CD8-positive, alpha-beta memory T cell (primary cell): ENCODE results near the gene SLC39A9. TPM values are rescaled to one million over a fixed set of nuclear protein-coding genes. Genes with fewer than 3 reads are reported as not detected.

Experiments
- CTCF ChIA-PET: fragments of 350-600 bp; sonication (Branson Sonifier 250); formaldehyde crosslinking; loops from one replicate; lab custom pipeline; 2021; ENCODE audit warnings: antibody characterized with exemption; lab: Charles Lee
- POLR2A ChIA-PET: fragments of 350-600 bp; sonication (Branson Sonifier 250); formaldehyde crosslinking; loops from one replicate; lab custom pipeline; 2021; ENCODE audit warnings: antibody characterized with exemption; lab: Charles Lee
- DNase-seq, 5 donors: peaks; one replicate each; pipeline versions ENCODE4 v3.0.0 to v3.0.0-alpha.2; 2020 to 2022; ENCODE audit warnings: mixed read lengths in 1 of 5
- H3K27ac ChIP-seq: one replicate; pipeline ENCODE4 v1.7.0; 2013; ENCODE audit warnings: low read depth, mild to moderate bottlenecking, low read length, moderate library complexity
- H3K27me3 ChIP-seq: 2 replicates; pipeline ENCODE4 v1.7.0; 2013; ENCODE audit warnings: low read length, mild to moderate bottlenecking; ENCODE audit not compliant: insufficient read depth, poor library complexity, severe bottlenecking
- H3K36me3 ChIP-seq: 2 replicates; pipeline ENCODE4 v1.7.0; 2013; ENCODE audit warnings: mild to moderate bottlenecking, low read length, moderate library complexity; ENCODE audit not compliant: insufficient read depth
- H3K4me1 ChIP-seq: 2 replicates; pipeline ENCODE4 v1.7.0; 2013; ENCODE audit warnings: mild to moderate bottlenecking, low read length, moderate library complexity; ENCODE audit not compliant: insufficient read depth
- H3K4me3 ChIP-seq: 2 replicates; pipeline ENCODE4 v1.7.0; 2013; ENCODE audit warnings: mild to moderate bottlenecking, low read length
- H3K9me3 ChIP-seq: 2 replicates; pipeline ENCODE4 v1.7.0; 2013; ENCODE audit warnings: mild to moderate bottlenecking, low read length
- H3K27ac Mint-ChIP-seq, 8 donors: one replicate each; pipeline ENCODE4 v1.8.0; 2020 to 2021; ENCODE audit warnings: mixed read lengths in 8 of 8, mild to moderate bottlenecking in 6 of 8, inconsistent platforms in 3 of 8, moderate library complexity in 3 of 8
- H3K27me3 Mint-ChIP-seq, 2 donors: one replicate each; pipeline ENCODE4 v1.8.0; 2020 to 2021; ENCODE audit warnings: mixed read lengths in 2 of 2, mild to moderate bottlenecking in 1 of 2, moderate library complexity in 1 of 2
- H3K36me3 Mint-ChIP-seq, 3 donors: one replicate each; pipeline ENCODE4 v1.8.0; 2020 to 2021; ENCODE audit warnings: mixed read lengths in 3 of 3, inconsistent platforms in 1 of 3, mild to moderate bottlenecking in 1 of 3
- H3K4me1 Mint-ChIP-seq, 3 donors: one replicate each; pipeline ENCODE4 v1.8.0; 2020 to 2021; ENCODE audit warnings: mixed read lengths in 3 of 3, inconsistent platforms in 1 of 3, mild to moderate bottlenecking in 1 of 3
- H3K4me3 Mint-ChIP-seq, 7 donors: one replicate each; pipeline ENCODE4 v1.8.0; 2020 to 2021; ENCODE audit warnings: mixed read lengths in 7 of 7, mild to moderate bottlenecking in 6 of 7, moderate library complexity in 4 of 7, inconsistent platforms in 2 of 7
- H3K9me3 Mint-ChIP-seq, 5 donors: one replicate each; pipeline ENCODE4 v1.8.0; 2020 to 2022; ENCODE audit warnings: mixed read lengths in 5 of 5, mild to moderate bottlenecking in 3 of 5, moderate library complexity in 2 of 5, inconsistent platforms in 1 of 5
- polyA plus RNA-seq: library from polyadenylated mRNA; unstranded; fragments of 300-500 nt; fragmentation: Illumina TruSeq; gene quantifications from one replicate; pipeline ENCODE4 v1.2.3, GENCODE V29; 2021
- total RNA-seq, 2 experiments: library from RNA; stranded (reverse); gene quantifications; one replicate each; pipeline ENCODE4 v1.2.3, GENCODE V29; 2021

SLC39A9 gene
- total and polyA plus RNA-seq, 3 experiments from 2014 or later, result 18.9 to 53.6 (median 51.3) TPM

GRCh38 chr14:69500736-69501135 lies 102.2 kb downstream of the SLC39A9 start:
- no peak overlapping the region for H3K27ac Mint-ChIP-seq

GRCh38 chr14:69501423-69501838 lies 102.9 kb downstream of the SLC39A9 start:
- H3K36me3 Mint-ChIP-seq, result no peaks in the 10 kb centered on the region
- no peaks in the 10 kb centered on the region for H3K36me3 ChIP-seq
- H3K9me3 ChIP-seq, result no peaks in the 10 kb centered on the region
- H3K27ac ChIP-seq, result no peak overlapping the region
- H3K4me1 ChIP-seq, result no peaks in the 10 kb centered on the region
- no peak overlapping the region for H3K27ac Mint-ChIP-seq
- H3K4me1 Mint-ChIP-seq, result no peaks in the 10 kb centered on the region
- H3K27me3 Mint-ChIP-seq, result peaks cover 9 to 15% of the 10 kb centered on the region in 2 donors
- no peaks in the 10 kb centered on the region for H3K27me3 ChIP-seq
- H3K4me3 ChIP-seq, result no peak overlapping the region
- H3K4me3 Mint-ChIP-seq, result no peak overlapping the region
- POLR2A ChIA-PET, result no interaction called here
- no peaks in the 10 kb centered on the region for H3K9me3 Mint-ChIP-seq
- CTCF ChIA-PET, result no interaction called here
- no peak for DNase-seq

More at GRCh38 chr14:69500736-69501135, 102.2 kb downstream of the SLC39A9 start:
- peaks cover 9 to 17% of the 10 kb centered on the region in 2 donors for H3K27me3 Mint-ChIP-seq
- no peaks in the 10 kb centered on the region for H3K9me3 ChIP-seq
- no peaks in the 10 kb centered on the region for H3K36me3 ChIP-seq
- H3K4me3 Mint-ChIP-seq, result no peak overlapping the region
- H3K36me3 Mint-ChIP-seq, result no peaks in the 10 kb centered on the region
- no peaks in the 10 kb centered on the region for H3K9me3 Mint-ChIP-seq
- H3K4me1 Mint-ChIP-seq, result no peaks in the 10 kb centered on the region
- DNase-seq, result no peak
- ChIA-PET CTCF (no interaction called here), POLR2A (no interaction called here)
- H3K4me3 ChIP-seq, result no peak overlapping the region
- no peaks in the 10 kb centered on the region for H3K27me3 ChIP-seq
- no peak overlapping the region for H3K27ac ChIP-seq
- H3K4me1 ChIP-seq, result no peaks in the 10 kb centered on the region

GRCh38 chr14:69504775-69505174 lies 106.3 kb downstream of the SLC39A9 start:
- Mint-ChIP-seq H3K9me3 (no peaks in the 10 kb centered on the region), H3K4me1 (no peaks in the 10 kb centered on the region), H3K27me3 (peaks cover 8 to 16% of the 10 kb centered on the region in 2 donors), H3K36me3 (no peaks in the 10 kb centered on the region), H3K27ac (no peak overlapping the region), H3K4me3 (no peak overlapping the region)
- Histone ChIP-seq H3K27me3 (no peaks in the 10 kb centered on the region), H3K27ac (no peak overlapping the region), H3K9me3 (no peaks in the 10 kb centered on the region), H3K4me3 (no peak overlapping the region), H3K4me1 (no peaks in the 10 kb centered on the region), H3K36me3 (no peaks in the 10 kb centered on the region)
- POLR2A ChIA-PET, result no interaction called here
- no peak for DNase-seq
- CTCF ChIA-PET, result no interaction called here

GRCh38 chr14:69505338-69506240 lies 107.1 kb downstream of the SLC39A9 start:
- H3K27ac ChIP-seq, result no peak overlapping the region
- DNase-seq, result no peak
- no peaks in the 10 kb centered on the region for H3K4me1 ChIP-seq
- no peak overlapping the region for H3K27ac Mint-ChIP-seq
- no peak overlapping the region for H3K4me3 ChIP-seq
- H3K4me3 Mint-ChIP-seq, result no peak overlapping the region
- H3K27me3 Mint-ChIP-seq, result peaks cover 5 to 16% of the 10 kb centered on the region in 2 donors
- no peaks in the 10 kb centered on the region for H3K36me3 Mint-ChIP-seq
- no peaks in the 10 kb centered on the region for H3K9me3 Mint-ChIP-seq
- CTCF ChIA-PET, result no interaction called here
- H3K4me1 Mint-ChIP-seq, result no peaks in the 10 kb centered on the region
- no peaks in the 10 kb centered on the region for H3K9me3 ChIP-seq
- POLR2A ChIA-PET, result no interaction called here
- H3K36me3 ChIP-seq, result no peaks in the 10 kb centered on the region
- no peaks in the 10 kb centered on the region for H3K27me3 ChIP-seq

GRCh38 chr14:69506241-69506595 lies 107.7 kb downstream of the SLC39A9 start:
- H3K27me3 Mint-ChIP-seq, result peaks cover 5 to 16% of the 10 kb centered on the region in 2 donors
- DNase-seq, result no peak
- Histone ChIP-seq H3K27me3 (no peaks in the 10 kb centered on the region), H3K27ac (no peak overlapping the region), H3K4me3 (no peak overlapping the region), H3K4me1 (no peaks in the 10 kb centered on the region), H3K36me3 (no peaks in the 10 kb centered on the region), H3K9me3 (no peaks in the 10 kb centered on the region)
- H3K9me3 Mint-ChIP-seq, result no peaks in the 10 kb centered on the region
- no peaks in the 10 kb centered on the region for H3K36me3 Mint-ChIP-seq
- POLR2A ChIA-PET, result no interaction called here
- no peak overlapping the region for H3K4me3 Mint-ChIP-seq
- no peak overlapping the region for H3K27ac Mint-ChIP-seq
- no peaks in the 10 kb centered on the region for H3K4me1 Mint-ChIP-seq
- CTCF ChIA-PET, result no interaction called here

Other genes with a start within 250 kb of the SLC39A9 start
- 10 to 100 TPM; 31.2 to 32.9 TPM for gene DCAF5, start 245.6 kb upstream of the SLC39A9 start, total RNA-seq
- gene DCAF5, start 245.6 kb upstream of the SLC39A9 start, polyA plus RNA-seq, result 91.7 TPM
- 10 to 100 TPM; 11.6 to 12.5 TPM for gene EXD2, start 207.2 kb upstream of the SLC39A9 start, total RNA-seq
- gene EXD2, start 207.2 kb upstream of the SLC39A9 start, polyA plus RNA-seq, result 9.3 TPM
- gene GALNT16, start 138.5 kb upstream of the SLC39A9 start, total RNA-seq, result under 1 TPM in 1 of 2 experiments, not detected in 1; 0.11 TPM
- gene GALNT16, start 138.5 kb upstream of the SLC39A9 start, polyA plus RNA-seq, result not detected
- gene ERH, start 393 bp upstream of the SLC39A9 start, total RNA-seq, result 100 to 1,000 TPM; 406 to 410 TPM
- gene ERH, start 393 bp upstream of the SLC39A9 start, polyA plus RNA-seq, result 61.2 TPM
- gene PLEKHD1, start 86.0 kb downstream of the SLC39A9 start, total RNA-seq, result under 1 TPM in 1 of 2 experiments, not detected in 1; 0.11 TPM
- gene PLEKHD1, start 86.0 kb downstream of the SLC39A9 start, polyA plus RNA-seq, result 0.06 TPM
- gene CCDC177, start 176.2 kb downstream of the SLC39A9 start, total RNA-seq, result not detected
- gene CCDC177, start 176.2 kb downstream of the SLC39A9 start, polyA plus RNA-seq, result not detected
- gene SUSD6, start 212.9 kb downstream of the SLC39A9 start, total RNA-seq, result 10 to 100 TPM; 51.4 to 53.9 TPM
- 9.3 TPM for gene SUSD6, start 212.9 kb downstream of the SLC39A9 start, polyA plus RNA-seq